SJCRH30 (cell line): ENCODE data around the gene ZNF667. TPM values are rescaled to one million over a fixed set of nuclear protein-coding genes. Genes with fewer than 3 reads are reported as not detected.
A peak's percentile ranks its signal among the peaks of the same experiment; 100 is the strongest.

Experiments
- DNase-seq, 2 experiments: peaks; one replicate each; pipeline ENCODE4 v3.0.0-alpha.2; 2015 to 2020
- H3K27ac ChIP-seq: fragments of 250-450 bp; sonication (Bioruptor Pico); 2 replicates; pipeline ENCODE4 v1.5.1; 2020; ENCODE audit warnings: mild to moderate bottlenecking, moderate library complexity
- H3K27me3 ChIP-seq: fragments of 250-450 bp; sonication (Bioruptor Pico); 2 replicates; pipeline ENCODE4 v1.5.1; 2020; ENCODE audit warnings: mild to moderate bottlenecking, moderate library complexity
- H3K36me3 ChIP-seq: fragments of 250-450 bp; sonication (Bioruptor Pico); 2 replicates; pipeline ENCODE4 v1.5.1; 2020; ENCODE audit warnings: mild to moderate bottlenecking, moderate library complexity
- H3K4me1 ChIP-seq: fragments of 250-450 bp; sonication (Bioruptor Pico); 2 replicates; pipeline ENCODE4 v1.5.1; 2020; ENCODE audit warnings: mild to moderate bottlenecking, moderate library complexity
- H3K4me3 ChIP-seq: fragments of 250-450 bp; sonication (Bioruptor Pico); 2 replicates; pipeline ENCODE4 v1.5.1; 2020; ENCODE audit warnings: mild to moderate bottlenecking, moderate library complexity
- H3K9me3 ChIP-seq: fragments of 250-450 bp; sonication (Bioruptor Pico); replicated peaks from 2 replicates; pipeline ENCODE4 v1.5.1; 2020; ENCODE audit warnings: mild to moderate bottlenecking, moderate library complexity
- total RNA-seq: library from RNA; depleted of rRNA; stranded (reverse); fragments of >200 nt; shearing (Covaris generic); gene quantifications from 2 replicates; pipeline ENCODE4 v1.2.3, GENCODE V29; 2014; rRNA removed

ZNF667 gene
- 8.7 and 10.3 TPM in 2 replicates for total RNA-seq

DNA sequence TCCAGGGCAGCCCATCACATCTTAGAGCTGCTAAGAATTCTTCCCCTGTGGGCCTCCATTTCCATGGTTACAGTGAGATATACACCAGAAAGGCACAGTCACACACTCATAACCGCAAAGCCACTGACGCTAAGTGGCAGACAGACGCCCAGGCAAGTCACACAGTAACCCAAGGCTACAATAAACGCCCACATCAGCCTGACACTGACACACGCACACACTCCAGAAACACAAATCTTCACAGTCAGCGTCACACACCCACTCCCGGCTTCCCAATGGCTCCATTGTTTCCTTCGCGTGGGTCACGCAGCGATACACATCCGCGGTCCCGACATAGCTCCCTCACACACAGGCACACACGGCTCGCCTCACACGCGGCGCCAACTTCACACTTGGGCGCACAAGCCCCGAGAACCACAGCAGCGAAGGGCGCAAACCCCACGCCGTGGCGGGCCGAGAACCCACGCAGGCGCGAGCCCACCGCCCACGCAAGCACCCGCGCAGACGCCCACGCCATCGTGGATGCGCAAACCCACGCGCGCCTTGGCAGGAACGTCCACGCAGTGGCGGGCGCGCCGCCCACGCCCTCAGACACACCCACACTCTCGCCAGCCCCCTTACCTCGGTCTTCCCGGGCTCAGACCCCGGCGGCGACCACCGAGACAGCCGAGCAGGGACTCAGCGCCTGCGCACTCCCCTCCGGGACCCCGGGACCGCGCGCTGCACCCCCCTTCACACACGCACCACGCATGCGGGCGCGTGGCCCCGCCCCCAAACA lies at the start of gene ZNF667:
ZNF667 (minus strand) TSS at position 695 of the 778 bp plus-strand sequence. CDS start 14,975 bp downstream, outside the sequence.
- Histone ChIP-seq H3K9me3 (no peaks in the 10 kb centered on the region), H3K36me3 (peaks cover 6% of the 10 kb centered on the region), H3K4me3 (peak within 1 kb of the TSS; percentile 81), H3K4me1 (no peaks in the 10 kb centered on the region), H3K27ac (peak within 1 kb of the TSS; percentile 80), H3K27me3 (no peaks in the 10 kb centered on the region)
- DNase-seq: peak; percentile 20 to 36

DNA sequence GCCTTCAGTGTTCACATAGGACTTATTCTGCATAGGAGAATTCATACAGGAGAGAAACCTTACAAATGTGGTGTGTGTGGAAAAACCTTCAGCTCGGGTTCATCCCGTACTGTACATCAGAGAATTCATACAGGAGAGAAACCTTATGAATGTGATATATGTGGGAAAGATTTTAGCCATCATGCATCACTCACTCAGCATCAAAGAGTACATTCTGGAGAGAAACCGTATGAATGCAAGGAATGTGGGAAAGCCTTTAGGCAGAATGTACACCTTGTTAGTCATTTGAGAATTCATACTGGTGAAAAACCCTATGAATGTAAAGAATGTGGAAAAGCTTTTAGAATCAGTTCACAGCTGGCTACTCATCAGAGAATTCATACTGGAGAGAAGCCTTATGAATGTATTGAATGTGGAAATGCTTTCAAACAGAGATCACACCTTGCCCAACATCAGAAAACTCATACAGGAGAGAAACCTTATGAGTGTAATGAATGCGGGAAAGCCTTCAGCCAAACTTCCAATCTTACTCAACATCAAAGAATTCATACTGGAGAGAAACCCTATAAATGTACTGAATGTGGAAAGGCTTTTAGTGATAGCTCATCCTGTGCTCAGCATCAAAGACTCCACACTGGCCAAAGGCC lies 48.2 kb upstream of the ZNF667 start:
- no peaks in the 10 kb centered on the region for H3K27me3 ChIP-seq
- no peak overlapping the region for H3K27ac ChIP-seq
- H3K9me3 ChIP-seq: peaks cover 44% of the 10 kb centered on the region
- no peaks in the 10 kb centered on the region for H3K36me3 ChIP-seq
- no peaks in the 10 kb centered on the region for H3K4me1 ChIP-seq
- no peak overlapping the region for H3K4me3 ChIP-seq
- DNase-seq: peak in 1 of 2 experiments; percentile 5

DNA sequence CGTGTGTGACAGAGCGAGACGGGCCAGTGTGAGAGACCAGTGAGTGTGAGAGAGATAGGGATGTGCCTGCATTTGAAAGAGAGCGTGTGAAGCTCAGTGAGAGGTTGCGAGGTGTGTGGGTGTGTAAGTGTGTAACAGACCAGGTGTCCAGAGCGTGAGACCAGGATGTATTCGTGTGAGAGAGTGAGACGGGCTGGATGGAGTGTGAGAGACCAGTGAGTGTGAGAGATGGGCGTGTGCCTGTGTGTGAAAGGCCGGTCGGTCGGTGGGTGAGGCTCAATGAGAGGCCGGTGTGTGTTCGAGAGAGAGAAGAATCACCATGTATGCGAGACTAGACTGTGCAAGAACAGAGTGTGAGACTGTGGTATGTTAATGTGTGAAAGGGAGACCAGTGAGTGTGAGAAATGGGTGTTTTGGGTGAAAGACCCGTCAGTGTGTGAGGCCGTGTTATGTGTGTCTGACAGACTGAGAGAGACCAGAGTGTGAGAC lies 31.2 kb upstream of the ZNF667 start:
- H3K4me3 ChIP-seq: peak overlapping the region; percentile 92
- no peak for DNase-seq

DNA sequence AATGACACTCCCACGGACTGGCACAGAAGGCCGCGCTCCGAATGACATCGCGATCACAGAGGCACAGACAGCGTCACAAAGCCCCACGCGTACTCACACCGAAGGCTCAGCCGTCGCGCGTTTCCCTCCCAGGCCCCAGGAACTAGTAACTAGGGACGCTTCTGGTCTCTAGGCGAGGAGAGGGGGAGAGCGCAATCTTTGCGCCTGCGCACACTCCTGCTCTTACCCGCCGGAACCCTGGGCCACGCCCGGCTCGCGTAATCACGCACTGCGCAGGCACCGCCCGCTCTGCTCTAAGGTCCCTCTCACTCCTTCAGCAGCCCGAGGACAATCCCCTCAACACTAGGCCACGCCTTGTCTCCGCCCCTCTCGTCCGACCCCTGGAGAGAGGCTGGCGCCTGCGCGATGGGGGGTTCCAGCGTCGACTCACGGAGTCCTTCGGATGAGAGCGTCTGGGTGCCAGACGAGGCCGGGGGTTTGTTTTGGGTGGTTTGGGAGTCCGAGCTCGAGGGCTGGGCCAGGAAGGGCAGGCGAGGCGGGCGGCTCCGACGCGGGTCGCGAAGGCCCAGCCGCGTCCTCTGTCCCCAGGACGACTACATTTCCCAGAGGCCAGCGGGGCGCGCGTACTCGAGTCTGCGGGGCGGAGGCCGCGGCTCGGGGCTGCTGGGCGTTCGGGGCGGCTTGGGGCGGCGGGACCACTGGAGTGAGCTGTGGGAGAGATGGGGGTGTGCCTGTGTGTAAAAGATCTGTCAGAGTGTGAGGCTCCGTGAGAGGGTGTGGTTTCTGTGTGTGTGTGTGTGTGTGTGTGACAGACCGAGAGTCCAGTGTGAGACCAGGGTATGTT lies 30.5 kb upstream of the ZNF667 start, which contains the start of gene ZNF471:
ZNF471 (plus strand) TSS at position 410 of the 844 bp plus-strand sequence. CDS start 3,717 bp downstream, outside the sequence.
- H3K9me3 ChIP-seq: no peaks in the 10 kb centered on the region
- peak within 1 kb of the TSS; percentile 96 for H3K27ac ChIP-seq
- no peaks in the 10 kb centered on the region for H3K36me3 ChIP-seq
- peak; percentile 99 for DNase-seq
- H3K4me3 ChIP-seq: peak within 1 kb of the TSS; percentile 92
- H3K27me3 ChIP-seq: no peaks in the 10 kb centered on the region
- no peaks in the 10 kb centered on the region for H3K4me1 ChIP-seq

More for the DNA sequence above, 31.2 kb upstream of the ZNF667 start:
- H3K36me3 ChIP-seq: no peaks in the 10 kb centered on the region
- H3K9me3 ChIP-seq: no peaks in the 10 kb centered on the region
- peak overlapping the region; percentile 96; the same call in 1 of the 2 replicates for H3K27ac ChIP-seq
- no peaks in the 10 kb centered on the region for H3K27me3 ChIP-seq
- H3K4me1 ChIP-seq: no peaks in the 10 kb centered on the region

DNA sequence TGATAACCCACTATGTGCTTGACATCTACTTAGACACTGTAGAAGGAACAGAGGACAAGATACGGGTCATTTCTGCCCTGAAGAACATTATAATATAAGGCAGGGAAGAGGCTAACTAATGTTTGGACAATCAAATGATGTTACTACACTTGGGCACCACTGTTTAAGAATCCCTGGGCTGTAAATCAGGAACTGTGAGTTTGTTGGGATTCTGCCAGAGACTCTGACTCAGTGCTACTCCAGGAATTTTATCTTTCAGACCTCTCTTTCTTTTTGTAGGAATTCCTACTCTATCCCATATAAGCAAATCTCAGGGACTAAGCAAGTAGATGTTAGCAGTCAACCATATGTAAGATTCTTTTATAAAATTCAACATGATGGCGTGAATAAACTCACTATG lies 27.4 kb upstream of the ZNF667 start:
- Histone ChIP-seq H3K4me3 (no peak overlapping the region), H3K4me1 (no peaks in the 10 kb centered on the region), H3K36me3 (no peaks in the 10 kb centered on the region), H3K9me3 (no peaks in the 10 kb centered on the region), H3K27me3 (no peaks in the 10 kb centered on the region), H3K27ac (no peak overlapping the region)
- DNase-seq: no peak

DNA sequence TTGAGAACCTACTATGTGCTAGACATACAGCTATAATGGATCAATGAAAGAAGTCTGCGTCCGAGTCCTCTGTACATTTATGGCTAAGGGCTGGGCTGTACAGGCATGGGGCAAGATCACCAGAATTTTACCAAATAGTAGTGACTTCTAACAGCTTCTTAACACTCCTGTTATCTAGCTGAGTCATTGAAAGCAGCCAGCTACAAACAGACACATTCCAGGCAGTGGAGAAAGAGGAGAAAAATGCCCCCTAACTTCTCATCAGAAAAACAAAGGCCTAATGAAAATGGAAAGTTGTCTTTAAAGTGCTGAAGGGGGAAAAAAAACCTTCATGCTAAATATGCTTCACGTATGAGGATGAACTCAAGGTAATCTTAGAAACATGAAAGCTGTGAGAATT lies 14.3 kb upstream of the ZNF667 start:
- no peaks in the 10 kb centered on the region for H3K36me3 ChIP-seq
- no peak for DNase-seq
- H3K27ac ChIP-seq: no peak overlapping the region
- no peaks in the 10 kb centered on the region for H3K27me3 ChIP-seq
- no peaks in the 10 kb centered on the region for H3K4me1 ChIP-seq
- peaks cover 3% of the 10 kb centered on the region; the same call in 1 of the 2 replicates for H3K9me3 ChIP-seq
- no peak overlapping the region for H3K4me3 ChIP-seq

DNA sequence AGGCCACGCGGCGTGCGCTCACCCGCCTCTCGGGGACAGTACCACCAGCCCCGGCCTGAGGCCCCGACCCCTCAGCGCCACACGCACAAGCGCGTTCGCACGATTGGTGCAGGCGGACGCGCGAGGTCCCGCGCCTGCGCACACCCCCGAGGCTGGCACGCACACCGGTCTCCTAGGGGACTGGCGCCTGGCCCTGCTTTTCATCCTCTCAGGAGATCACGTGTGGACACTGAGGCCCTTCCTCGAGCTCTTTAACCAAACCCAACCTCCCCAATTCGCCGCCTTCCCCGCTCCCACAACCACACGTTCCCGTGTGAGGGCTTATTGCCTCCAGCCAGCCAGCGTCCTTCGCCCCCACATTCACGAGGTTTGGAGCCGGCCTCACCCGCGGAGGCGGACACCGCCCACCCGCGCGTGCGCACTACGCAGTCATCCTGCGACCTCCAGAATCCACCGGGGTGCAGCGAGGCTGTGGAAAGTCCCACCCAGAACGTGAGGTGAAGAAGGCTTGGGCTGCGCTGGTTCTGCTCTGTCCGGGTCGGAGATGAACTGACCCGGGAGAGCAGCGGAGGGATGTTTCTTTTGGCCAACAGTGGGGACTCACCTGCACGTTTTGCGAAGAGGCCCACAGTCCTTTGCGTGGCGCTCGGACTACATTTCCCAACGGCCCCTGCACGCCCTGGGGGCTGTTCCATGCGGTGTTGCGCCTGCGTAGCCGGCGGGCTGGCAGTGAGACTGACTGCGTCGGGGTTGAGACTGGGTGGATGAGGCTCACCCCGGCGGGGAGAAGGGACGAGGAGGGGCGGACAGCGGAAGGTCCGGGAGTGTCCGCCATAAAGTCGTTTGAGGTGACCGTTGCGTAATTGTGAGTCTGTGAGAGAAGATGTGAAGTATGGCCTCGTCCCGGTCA lies 539 bp upstream of the ZNF667 start:
- H3K4me3 ChIP-seq: peak overlapping the region; percentile 81
- H3K36me3 ChIP-seq: no peaks in the 10 kb centered on the region; the same call in 1 of the 2 replicates
- no peaks in the 10 kb centered on the region for H3K27me3 ChIP-seq
- no peaks in the 10 kb centered on the region for H3K4me1 ChIP-seq
- no peaks in the 10 kb centered on the region; the same call in 1 of the 2 replicates for H3K9me3 ChIP-seq
- peak overlapping the region; percentile 80 for H3K27ac ChIP-seq
- peak; percentile 91 to 93 for DNase-seq

DNA sequence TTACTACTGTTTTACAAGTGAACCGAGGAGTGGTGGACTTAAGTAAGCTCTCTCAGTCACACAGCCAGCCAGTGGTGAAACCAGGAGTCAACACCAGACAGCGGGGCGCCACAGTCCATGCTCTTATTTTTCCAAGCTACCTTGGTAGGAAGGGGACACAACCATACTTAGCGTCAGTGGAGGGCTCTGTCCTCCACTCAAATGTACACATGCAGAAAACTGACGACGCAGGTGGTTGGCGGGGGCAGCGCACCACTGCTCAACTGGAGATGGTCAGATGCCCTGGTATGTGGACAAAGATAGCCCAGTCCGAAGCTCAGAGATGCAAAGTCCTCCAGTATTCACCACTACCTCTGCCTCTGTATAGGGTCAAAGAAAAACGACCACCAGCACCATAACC lies 1.1 kb downstream of the ZNF667 start:
- Histone ChIP-seq H3K4me3 (peak overlapping the region; percentile 81), H3K27ac (no peak overlapping the region), H3K27me3 (no peaks in the 10 kb centered on the region), H3K4me1 (no peaks in the 10 kb centered on the region), H3K9me3 (no peaks in the 10 kb centered on the region), H3K36me3 (peaks cover 13% of the 10 kb centered on the region)
- DNase-seq: no peak

DNA sequence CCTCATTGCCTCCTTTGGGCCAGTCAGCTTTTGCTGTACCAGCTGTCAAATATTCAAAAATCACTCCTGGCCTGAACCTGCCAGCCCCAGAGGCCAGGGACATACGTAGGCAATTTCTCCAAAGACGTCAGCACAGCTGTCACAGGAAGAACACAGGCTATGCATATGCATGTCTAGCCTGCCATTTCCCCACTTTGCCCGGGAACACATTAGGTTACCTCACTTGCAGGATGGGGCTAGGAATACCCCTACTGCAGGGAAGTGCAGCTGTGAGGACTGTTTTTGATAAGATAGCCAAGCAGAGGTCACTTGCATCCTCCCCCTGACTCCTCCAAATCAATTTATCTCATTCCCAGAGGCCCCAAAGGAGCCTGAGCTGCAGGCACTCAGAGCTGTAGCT lies 2.8 kb downstream of the ZNF667 start:
- H3K4me3 ChIP-seq: no peak overlapping the region
- no peaks in the 10 kb centered on the region for H3K4me1 ChIP-seq
- peaks cover 15% of the 10 kb centered on the region for H3K36me3 ChIP-seq
- no peak for DNase-seq
- H3K27ac ChIP-seq: no peak overlapping the region
- H3K27me3 ChIP-seq: no peaks in the 10 kb centered on the region
- H3K9me3 ChIP-seq: no peaks in the 10 kb centered on the region

DNA sequence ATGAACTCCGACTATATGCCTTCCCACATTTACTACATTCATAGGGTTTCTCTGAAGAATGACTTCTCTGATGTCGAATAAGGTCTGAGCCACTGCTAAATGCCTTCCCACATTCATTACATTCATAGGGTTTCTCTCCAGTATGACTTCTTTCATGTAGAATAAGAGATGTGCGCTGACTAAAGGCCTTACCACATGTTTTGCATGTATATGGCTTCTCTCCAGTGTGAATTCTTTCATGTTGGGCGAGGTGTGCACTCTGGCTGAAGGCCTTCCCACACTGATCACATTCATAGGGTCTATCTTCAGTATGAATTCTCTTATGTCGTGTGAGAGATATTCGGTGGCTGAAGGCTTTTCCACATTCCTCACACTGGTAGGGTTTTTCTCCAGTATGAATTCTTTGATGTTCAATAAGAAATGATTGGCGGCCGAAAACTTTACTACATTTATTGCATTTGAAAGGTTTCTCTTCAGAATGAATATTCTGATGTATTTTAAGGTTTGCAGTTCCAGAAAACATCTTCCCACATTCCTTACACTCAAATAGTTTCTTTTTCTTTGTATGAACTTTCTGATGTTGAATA lies 35.8 kb downstream of the ZNF667 start:
- Histone ChIP-seq H3K36me3 (peaks cover 21% of the 10 kb centered on the region), H3K4me1 (no peaks in the 10 kb centered on the region), H3K4me3 (no peak overlapping the region), H3K27ac (no peak overlapping the region), H3K27me3 (no peaks in the 10 kb centered on the region), H3K9me3 (peaks cover 16% of the 10 kb centered on the region)
- no peak for DNase-seq

DNA sequence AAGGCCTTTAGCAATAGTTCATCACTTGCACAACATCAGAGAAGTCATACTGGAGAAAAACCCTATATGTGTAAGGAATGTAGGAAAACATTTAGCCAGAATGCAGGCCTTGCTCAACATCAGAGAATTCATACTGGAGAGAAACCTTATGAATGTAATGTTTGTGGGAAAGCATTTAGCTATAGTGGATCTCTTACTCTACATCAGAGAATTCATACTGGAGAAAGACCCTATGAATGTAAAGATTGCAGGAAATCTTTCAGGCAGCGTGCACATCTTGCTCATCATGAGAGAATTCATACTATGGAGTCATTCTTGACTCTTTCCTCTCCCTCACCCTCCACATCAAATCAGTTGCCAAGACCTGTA lies 53.2 kb downstream of the ZNF667 start:
- peak in 1 of 2 experiments; percentile 9 for DNase-seq
- H3K4me3 ChIP-seq: no peak overlapping the region
- no peaks in the 10 kb centered on the region for H3K4me1 ChIP-seq
- peaks cover 9% of the 10 kb centered on the region for H3K36me3 ChIP-seq
- H3K27ac ChIP-seq: no peak overlapping the region
- H3K9me3 ChIP-seq: peaks cover 53% of the 10 kb centered on the region
- no peaks in the 10 kb centered on the region for H3K27me3 ChIP-seq

DNA sequence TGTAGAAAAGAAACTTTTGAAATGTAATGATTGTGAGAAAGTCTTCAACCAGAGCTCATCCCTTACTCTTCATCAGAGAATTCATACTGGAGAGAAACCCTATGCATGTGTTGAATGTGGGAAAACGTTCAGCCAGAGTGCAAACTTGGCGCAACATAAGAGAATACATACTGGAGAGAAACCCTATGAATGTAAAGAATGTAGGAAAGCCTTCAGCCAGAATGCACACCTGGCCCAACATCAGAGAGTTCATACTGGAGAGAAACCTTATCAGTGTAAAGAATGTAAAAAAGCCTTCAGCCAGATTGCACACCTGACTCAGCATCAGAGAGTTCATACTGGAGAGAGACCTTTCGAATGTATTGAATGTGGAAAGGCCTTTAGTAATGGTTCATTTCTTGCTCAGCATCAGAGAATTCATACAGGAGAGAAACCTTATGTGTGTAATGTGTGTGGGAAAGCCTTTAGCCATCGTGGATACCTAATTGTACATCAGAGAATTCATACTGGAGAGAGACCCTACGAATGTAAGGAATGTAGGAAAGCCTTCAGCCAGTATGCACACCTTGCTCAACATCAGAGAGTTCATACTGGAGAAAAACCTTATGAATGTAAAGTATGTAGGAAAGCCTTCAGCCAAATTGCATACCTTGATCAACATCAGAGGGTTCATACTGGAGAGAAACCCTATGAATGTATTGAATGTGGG lies 53.7 kb downstream of the ZNF667 start:
- H3K4me1 ChIP-seq: no peaks in the 10 kb centered on the region
- no peak overlapping the region for H3K4me3 ChIP-seq
- DNase-seq: peak in 1 of 2 experiments; percentile 6
- no peaks in the 10 kb centered on the region for H3K27me3 ChIP-seq
- peaks cover 9% of the 10 kb centered on the region for H3K36me3 ChIP-seq
- peaks cover 53% of the 10 kb centered on the region for H3K9me3 ChIP-seq
- no peak overlapping the region for H3K27ac ChIP-seq

DNA sequence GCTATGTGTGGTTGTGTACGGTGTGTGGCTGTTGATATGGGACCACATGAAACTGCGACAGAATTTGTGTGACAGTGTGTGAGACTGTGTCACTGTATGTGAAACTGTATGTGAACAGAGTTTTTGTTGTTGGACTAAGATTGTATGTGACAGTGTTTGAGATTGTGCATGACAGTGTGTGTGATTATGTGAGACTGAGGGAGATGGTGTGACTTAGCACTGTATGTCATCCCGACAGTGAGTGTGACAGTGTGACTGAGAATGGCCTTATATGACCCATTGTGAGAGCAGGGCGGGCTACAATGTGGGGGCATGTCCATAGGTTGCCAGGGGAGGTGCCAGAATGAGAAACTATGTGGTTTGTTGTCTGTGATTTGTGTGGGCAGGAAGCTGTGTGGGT lies 72.1 kb downstream of the ZNF667 start:
- Histone ChIP-seq H3K27ac (no peak overlapping the region), H3K4me3 (peak overlapping the region; percentile 97; the same call in 1 of the 2 replicates), H3K4me1 (no peaks in the 10 kb centered on the region), H3K27me3 (no peaks in the 10 kb centered on the region), H3K36me3 (peaks cover 27% of the 10 kb centered on the region), H3K9me3 (no peaks in the 10 kb centered on the region)
- DNase-seq: no peak
